Activated T-cell treated with anti-CD3 and anti-CD28 coated beads, Interleukin-2, amount 50 U/mL, for 72 hours (primary cell): ENCODE measurements around the gene SHOC2. TPM values are rescaled to one million over a fixed set of nuclear protein-coding genes. Genes with fewer than 3 reads are reported as not detected.
"Not testable (repeated sequence)": the region's sequence is repeated elsewhere in the genome, so short reads cannot be mapped to it uniquely, and the experiment has no call there.

ENCODE experiments used
- ATAC-seq, 2 donors: fragments of 150-1000 bp; cut with Tn5 transposase; replicated peaks in 1 of 2; 2 replicates each; pipeline ENCODE4 v1.10.0; 2021; ENCODE audit warnings: moderate library complexity in 2 of 2, mild to moderate bottlenecking in 1 of 2
- DNase-seq, 2 donors: peaks; one replicate each; pipeline ENCODE4 v3.0.0; 2021 to 2022; ENCODE audit warnings: mixed read lengths in 1 of 2
- H3K27ac Mint-ChIP-seq: one replicate; pipeline ENCODE4 v1.8.0; 2022; ENCODE audit warnings: mild to moderate bottlenecking, moderate library complexity, mixed read lengths
- H3K27me3 Mint-ChIP-seq: one replicate; pipeline ENCODE4 v1.8.0; 2022; ENCODE audit warnings: low read depth, mixed read lengths
- H3K36me3 Mint-ChIP-seq, 2 donors: one replicate each; pipeline ENCODE4 v1.8.0; 2022; ENCODE audit warnings: mixed read lengths in 2 of 2, mild to moderate bottlenecking in 1 of 2; ENCODE audit not compliant: insufficient read depth in 2 of 2
- H3K4me1 Mint-ChIP-seq: one replicate; pipeline ENCODE4 v1.8.0; 2022; ENCODE audit warnings: low read depth, mixed read lengths
- H3K4me3 Mint-ChIP-seq, 2 donors: one replicate each; pipeline ENCODE4 v1.8.0; 2022; ENCODE audit warnings: mild to moderate bottlenecking in 2 of 2, mixed read lengths in 2 of 2, moderate library complexity in 2 of 2
- H3K9me3 Mint-ChIP-seq, 2 donors: one replicate each; pipeline ENCODE4 v1.8.0; 2022; ENCODE audit warnings: mixed read lengths in 2 of 2
- total RNA-seq, 2 donors: library from RNA; stranded (reverse); gene quantifications; one replicate each; pipeline ENCODE4 v1.2.3, GENCODE V29; 2022

Gene SHOC2
- total RNA-seq, 2 donors from 2014 or later = 66.1 to 71.3 TPM

DNA sequence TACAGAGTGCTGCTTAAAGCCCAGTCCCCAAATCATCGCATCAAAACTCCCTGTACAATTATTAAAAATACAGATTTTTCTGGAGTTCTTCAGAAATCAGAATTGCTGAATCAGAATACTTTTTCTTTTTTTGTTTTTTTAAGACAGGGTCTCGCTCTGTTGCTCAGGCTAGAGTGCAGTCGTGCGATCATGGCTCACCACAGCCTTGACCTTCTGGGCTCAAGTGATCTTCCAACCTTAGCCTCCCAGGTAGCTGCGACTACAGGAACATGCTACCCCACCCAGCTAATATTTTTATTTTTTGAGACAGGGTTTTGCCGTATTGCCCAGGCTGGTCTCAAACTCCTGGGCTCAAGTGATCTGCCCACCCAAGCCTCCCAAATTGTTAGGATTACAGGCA lies 4.4 kb upstream of the SHOC2 start:
- DNase-seq = no peak
- H3K36me3 Mint-ChIP-seq = peaks cover 4 to 5% of the 10 kb centered on the region in 2 donors
- no peak overlapping the region for H3K27ac Mint-ChIP-seq
- no peak overlapping the region for H3K4me3 Mint-ChIP-seq
- ATAC-seq = no peak
- peaks cover 21% of the 10 kb centered on the region for H3K4me1 Mint-ChIP-seq
- no peaks in the 10 kb centered on the region for H3K9me3 Mint-ChIP-seq
- no peaks in the 10 kb centered on the region for H3K27me3 Mint-ChIP-seq

GRCh38 chr10:110915600-110915999 lies 3.8 kb upstream of the SHOC2 start:
- ATAC-seq, H3K36me3 Mint-ChIP-seq, H3K27me3 Mint-ChIP-seq, DNase-seq, H3K27ac Mint-ChIP-seq, H3K4me3 Mint-ChIP-seq, H3K9me3 Mint-ChIP-seq: not testable (repeated sequence)
- H3K4me1 Mint-ChIP-seq = peaks cover 21% of the 10 kb centered on the region

- H3K27ac Mint-ChIP-seq = peak overlapping the region; percentile 96
- H3K4me3 Mint-ChIP-seq = peak overlapping the region; percentile 45 to 99
- DNase-seq (no peak), ATAC-seq (no peak)
- no peaks in the 10 kb centered on the region for H3K27me3 Mint-ChIP-seq
- no peaks in the 10 kb centered on the region for H3K9me3 Mint-ChIP-seq
- H3K36me3 Mint-ChIP-seq = peaks cover 8% of the 10 kb centered on the region in 2 donors
- H3K4me1 Mint-ChIP-seq = peaks cover 29% of the 10 kb centered on the region
Measured at GRCh38 chr10:110916554-110917346, 2.7 kb upstream of the SHOC2 start.

DNA sequence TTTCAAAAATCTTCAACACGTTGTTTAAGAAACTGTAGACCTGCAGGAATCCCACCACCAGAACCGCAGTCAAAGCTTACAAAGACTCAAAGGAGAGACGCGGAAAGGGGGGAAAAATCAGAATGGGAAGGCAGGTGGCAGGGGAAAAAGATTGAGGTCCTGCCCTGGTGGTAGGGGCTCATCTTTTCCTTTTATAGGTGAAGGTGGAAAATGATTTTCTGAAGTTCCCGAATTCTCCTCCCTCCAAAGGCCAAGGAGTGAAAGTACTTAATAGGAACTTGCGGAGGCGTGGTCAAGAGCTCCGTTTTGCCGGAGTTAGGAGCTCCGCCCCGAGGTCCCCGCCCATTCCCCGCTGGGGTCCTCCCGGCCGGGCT lies 1.1 kb upstream of the SHOC2 start:
- Mint-ChIP-seq H3K27me3 (no peaks in the 10 kb centered on the region), H3K27ac (peak overlapping the region; percentile 96), H3K9me3 (no peaks in the 10 kb centered on the region), H3K4me1 (peaks cover 44% of the 10 kb centered on the region), H3K4me3 (peak overlapping the region; percentile 91 to 99), H3K36me3 (peaks cover 8% of the 10 kb centered on the region in 2 donors)
- ATAC-seq (no peak), DNase-seq (peak; percentile 94)

DNA sequence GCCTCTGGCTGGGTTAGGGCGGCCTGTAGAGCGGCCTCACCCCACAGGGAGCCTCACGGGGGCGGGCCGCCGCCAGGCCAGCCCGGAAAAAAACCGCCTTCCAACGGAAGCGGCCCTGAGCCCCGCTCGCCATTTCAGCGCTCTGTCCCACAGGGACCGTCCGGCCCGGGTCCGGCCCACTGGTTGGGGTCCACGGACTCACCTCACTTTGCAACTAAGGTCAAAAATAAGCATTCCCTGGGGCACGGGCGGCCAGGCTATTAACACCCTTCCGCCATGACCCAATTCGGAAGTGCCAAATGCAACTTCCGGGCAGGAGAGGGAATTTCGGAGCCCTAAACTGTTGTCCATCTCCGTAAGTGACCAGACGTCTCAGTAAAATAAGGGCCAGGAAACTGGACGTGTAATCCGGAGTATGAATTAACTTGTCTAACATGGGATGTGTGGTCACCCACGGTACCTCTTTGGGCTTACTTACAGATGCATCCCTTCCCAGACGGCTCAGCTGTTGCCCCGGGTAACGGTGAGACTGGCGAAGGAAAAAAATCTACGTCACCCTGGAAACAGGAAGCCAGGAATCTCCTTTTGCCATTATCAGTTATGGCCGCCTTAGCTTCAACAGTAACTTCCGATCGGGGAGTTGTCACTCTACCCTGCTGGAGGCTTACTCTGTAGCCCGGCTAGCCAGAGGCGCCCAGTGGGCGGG lies 608 bp upstream of the SHOC2 start, which contains the start of gene BBIP1:
TSS of gene BBIP1 (minus strand) at position 538 of the 706 bp plus-strand sequence. CDS start 1,023 bp downstream, outside the sequence.
- peaks cover 8% of the 10 kb centered on the region in 2 donors for H3K36me3 Mint-ChIP-seq
- H3K9me3 Mint-ChIP-seq = no peaks in the 10 kb centered on the region
- H3K4me3 Mint-ChIP-seq = peak within 1 kb of the TSS; percentile 91 to 99
- peak; percentile 92 for ATAC-seq
- H3K4me1 Mint-ChIP-seq = peaks cover 50% of the 10 kb centered on the region
- no peak for DNase-seq
- no peaks in the 10 kb centered on the region for H3K27me3 Mint-ChIP-seq
- peak within 1 kb of the TSS; percentile 96 for H3K27ac Mint-ChIP-seq

DNA sequence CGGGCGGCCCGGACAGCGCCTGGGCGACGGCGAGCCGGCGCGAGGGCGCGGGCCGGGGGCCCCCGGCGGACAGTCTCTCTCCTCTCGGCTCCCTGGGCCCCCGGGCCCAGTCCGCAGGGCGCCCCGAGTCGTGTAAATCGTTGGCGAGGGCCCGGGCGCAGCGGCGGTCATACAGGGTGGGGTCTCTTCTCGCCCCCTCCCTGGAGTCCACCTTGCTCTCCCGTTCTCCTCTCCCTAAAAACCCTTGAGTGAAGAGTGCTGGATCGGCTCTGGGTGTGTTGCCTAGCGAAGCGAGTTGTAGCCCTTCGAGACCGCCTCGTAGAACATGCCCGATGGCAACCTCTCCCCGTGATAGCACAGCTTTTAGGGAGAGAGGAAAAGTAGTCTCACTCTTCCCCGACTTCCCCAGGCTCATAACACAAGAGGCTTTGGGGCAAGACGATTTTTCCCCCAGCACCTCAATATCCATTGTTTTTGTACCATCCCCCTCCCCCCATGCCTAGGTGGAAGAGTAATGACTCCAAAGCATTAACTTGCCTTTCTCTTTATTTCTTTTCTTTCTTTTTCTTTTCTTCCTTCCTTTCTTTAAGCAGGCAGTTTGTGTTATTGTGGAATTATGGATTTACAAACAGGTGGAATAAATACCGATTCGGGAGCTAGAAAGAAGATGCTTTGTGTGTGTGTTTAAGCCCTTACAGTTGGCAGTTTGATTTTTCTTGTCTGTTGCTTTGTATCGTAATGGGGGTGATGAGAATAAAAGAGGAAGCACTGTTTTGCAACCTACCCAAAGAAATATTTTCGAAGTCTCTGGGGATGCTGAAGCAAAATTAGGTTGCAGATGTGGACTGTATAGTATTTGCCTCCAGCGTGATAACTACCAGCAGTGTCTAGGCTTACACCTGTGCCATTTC lies 822 bp downstream of the SHOC2 start:
- H3K9me3 Mint-ChIP-seq = no peaks in the 10 kb centered on the region
- ATAC-seq (peak in 1 of 2 donors; percentile 1), DNase-seq (peak; percentile 29 to 31)
- H3K4me1 Mint-ChIP-seq = peaks cover 58% of the 10 kb centered on the region
- H3K27ac Mint-ChIP-seq = peak overlapping the region; percentile 96
- peak overlapping the region; percentile 91 to 99 for H3K4me3 Mint-ChIP-seq
- peaks cover 8 to 9% of the 10 kb centered on the region in 2 donors for H3K36me3 Mint-ChIP-seq
- no peaks in the 10 kb centered on the region for H3K27me3 Mint-ChIP-seq

DNA sequence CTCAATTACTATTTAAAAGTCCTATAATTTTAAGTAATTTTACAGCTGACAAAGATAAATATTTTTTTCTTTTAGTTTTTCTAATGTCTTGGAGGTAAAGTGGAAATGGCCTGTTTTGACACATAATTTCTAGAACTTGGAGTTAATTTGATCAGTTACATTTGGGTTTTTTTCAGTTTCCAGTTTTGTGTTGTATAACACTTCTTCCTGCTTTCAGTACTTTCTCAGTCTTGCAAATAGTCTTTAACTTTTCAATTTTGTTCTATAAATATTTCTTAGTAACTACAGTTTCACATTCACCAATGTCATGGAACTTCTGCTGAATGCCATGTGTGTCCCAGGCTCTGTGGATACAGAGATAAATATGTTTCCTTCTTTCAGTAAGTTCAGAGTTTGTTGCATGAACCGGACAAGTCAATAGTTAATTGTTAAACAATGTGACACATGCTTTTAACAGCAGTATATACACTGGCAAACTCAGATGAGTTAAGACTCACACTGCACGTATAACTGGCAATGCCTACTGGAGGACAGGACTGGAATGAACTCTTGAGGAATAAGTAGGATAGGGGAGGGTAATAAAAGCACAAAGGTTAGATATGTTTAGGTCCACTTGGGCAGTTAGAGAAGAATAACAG lies 4.6 kb downstream of the SHOC2 start:
- Mint-ChIP-seq H3K27me3 (no peaks in the 10 kb centered on the region), H3K27ac (peak overlapping the region; percentile 64), H3K36me3 (peaks cover 3 to 8% of the 10 kb centered on the region in 2 donors), H3K9me3 (no peaks in the 10 kb centered on the region), H3K4me1 (peaks cover 67% of the 10 kb centered on the region), H3K4me3 (peak overlapping the region; percentile 56 to 73)
- ATAC-seq (no peak), DNase-seq (no peak)

- no peak for DNase-seq
- peaks cover 0 to 1% of the 10 kb centered on the region in 2 donors for H3K36me3 Mint-ChIP-seq
- ATAC-seq = no peak
- no peak overlapping the region for H3K4me3 Mint-ChIP-seq
- H3K27me3 Mint-ChIP-seq = no peaks in the 10 kb centered on the region
- H3K4me1 Mint-ChIP-seq = peaks cover 58% of the 10 kb centered on the region
- no peaks in the 10 kb centered on the region for H3K9me3 Mint-ChIP-seq
- no peak overlapping the region for H3K27ac Mint-ChIP-seq
Measured at GRCh38 chr10:110927461-110927860, 8.1 kb downstream of the SHOC2 start.

- Mint-ChIP-seq H3K9me3 (no peaks in the 10 kb centered on the region), H3K4me1 (peaks cover 22% of the 10 kb centered on the region), H3K36me3 (peaks cover 0 to 4% of the 10 kb centered on the region in 2 donors), H3K27me3 (no peaks in the 10 kb centered on the region), H3K27ac (no peak overlapping the region), H3K4me3 (no peak overlapping the region)
- ATAC-seq (no peak), DNase-seq (no peak)
Measured at GRCh38 chr10:110931769-110932381, 12.5 kb downstream of the SHOC2 start.

DNA sequence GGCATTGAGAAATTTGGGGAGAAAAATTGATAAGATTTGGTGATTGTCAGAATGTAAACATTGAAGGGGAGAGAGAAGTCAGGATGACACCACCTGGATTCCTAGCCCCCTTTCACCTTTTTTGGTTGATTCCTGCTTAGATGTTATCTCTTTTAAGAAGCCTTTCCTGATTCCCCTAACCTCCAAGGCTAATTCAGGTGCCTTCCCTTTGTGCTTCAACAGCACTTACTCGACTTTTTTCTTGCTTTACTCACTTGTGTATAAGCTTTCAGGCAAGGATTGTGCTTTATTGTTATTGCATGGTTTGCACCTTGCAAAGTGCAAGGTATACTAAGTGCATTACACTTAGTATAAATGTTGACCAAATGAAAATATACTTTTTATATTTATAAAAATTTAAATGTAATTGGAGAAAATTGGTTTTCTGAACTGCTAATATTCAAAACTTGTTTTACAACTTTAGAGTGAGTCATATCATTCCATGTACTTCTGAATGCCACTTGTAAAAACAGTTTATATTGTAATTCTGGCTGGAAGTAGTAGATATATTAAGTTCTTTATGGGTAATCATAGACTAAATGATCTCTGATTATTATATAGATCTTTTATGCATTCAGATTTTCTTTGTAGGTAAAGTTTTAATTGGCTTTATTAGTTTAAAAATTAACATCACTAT lies 13.2 kb downstream of the SHOC2 start:
- H3K36me3 Mint-ChIP-seq = peaks cover 0 to 4% of the 10 kb centered on the region in 2 donors
- no peaks in the 10 kb centered on the region for H3K9me3 Mint-ChIP-seq
- no peak overlapping the region for H3K4me3 Mint-ChIP-seq
- H3K4me1 Mint-ChIP-seq = peaks cover 20% of the 10 kb centered on the region
- ATAC-seq = no peak
- no peaks in the 10 kb centered on the region for H3K27me3 Mint-ChIP-seq
- H3K27ac Mint-ChIP-seq = no peak overlapping the region
- DNase-seq = no peak

DNA sequence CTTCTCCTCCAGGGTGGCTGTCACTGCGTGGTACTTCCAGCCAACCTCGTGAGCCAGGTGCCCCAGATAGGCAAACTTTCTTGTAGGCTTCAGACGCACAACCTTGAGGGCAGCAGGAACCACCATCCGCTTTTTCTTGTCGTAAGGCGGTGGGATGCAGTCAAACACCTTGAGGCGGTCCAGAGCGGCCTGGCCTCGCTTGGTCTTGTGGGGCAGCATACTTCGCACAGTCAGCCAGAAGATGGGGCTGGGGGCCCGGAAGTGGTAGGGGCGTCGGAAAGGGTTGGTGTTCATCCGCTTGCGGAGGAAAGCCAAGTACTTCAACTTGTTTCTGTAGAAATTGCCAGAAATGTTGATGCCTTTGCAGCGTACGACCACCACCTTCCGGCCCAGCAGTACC lies 17.4 kb downstream of the SHOC2 start:
- ATAC-seq = no peak
- H3K4me1 Mint-ChIP-seq = peaks cover 16% of the 10 kb centered on the region
- H3K9me3 Mint-ChIP-seq = peaks cover 0 to 2% of the 10 kb centered on the region in 2 donors
- DNase-seq = no peak
- H3K27ac Mint-ChIP-seq = no peak overlapping the region
- no peaks in the 10 kb centered on the region for H3K27me3 Mint-ChIP-seq
- peaks cover 2 to 12% of the 10 kb centered on the region in 2 donors for H3K36me3 Mint-ChIP-seq
- H3K4me3 Mint-ChIP-seq = no peak overlapping the region
